NAMALWA (cell line): ENCODE measurements around the gene GALNTL6.

ENCODE experiments used
- DNase-seq: peaks from one replicate; pipeline ENCODE4 v3.0.0-alpha.2; 2015; ENCODE audit warnings: low spot score

The GALNTL6 gene

DNA sequence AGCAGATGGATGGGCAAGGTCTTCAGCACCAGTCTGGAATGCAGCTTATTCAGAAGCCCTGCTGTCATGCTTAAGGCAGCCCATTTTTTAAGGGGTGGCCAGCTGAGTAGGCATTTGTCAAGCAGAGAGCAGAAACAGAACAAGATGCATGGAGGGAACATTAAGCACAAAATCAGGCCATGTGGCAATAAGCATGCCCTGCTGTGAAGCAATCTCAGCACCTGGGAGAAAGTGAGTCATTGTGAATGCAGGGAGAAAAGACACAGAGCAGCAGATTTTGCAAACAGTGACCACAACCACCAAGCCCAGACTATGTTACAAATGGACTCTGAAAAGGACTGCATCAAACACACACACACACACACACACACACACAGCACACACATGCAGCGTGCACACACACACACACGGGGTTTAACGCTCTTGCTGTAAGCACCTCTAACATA, 1261.3 kb downstream of the GALNTL6 start:
- DNase-seq: no peak

DNA sequence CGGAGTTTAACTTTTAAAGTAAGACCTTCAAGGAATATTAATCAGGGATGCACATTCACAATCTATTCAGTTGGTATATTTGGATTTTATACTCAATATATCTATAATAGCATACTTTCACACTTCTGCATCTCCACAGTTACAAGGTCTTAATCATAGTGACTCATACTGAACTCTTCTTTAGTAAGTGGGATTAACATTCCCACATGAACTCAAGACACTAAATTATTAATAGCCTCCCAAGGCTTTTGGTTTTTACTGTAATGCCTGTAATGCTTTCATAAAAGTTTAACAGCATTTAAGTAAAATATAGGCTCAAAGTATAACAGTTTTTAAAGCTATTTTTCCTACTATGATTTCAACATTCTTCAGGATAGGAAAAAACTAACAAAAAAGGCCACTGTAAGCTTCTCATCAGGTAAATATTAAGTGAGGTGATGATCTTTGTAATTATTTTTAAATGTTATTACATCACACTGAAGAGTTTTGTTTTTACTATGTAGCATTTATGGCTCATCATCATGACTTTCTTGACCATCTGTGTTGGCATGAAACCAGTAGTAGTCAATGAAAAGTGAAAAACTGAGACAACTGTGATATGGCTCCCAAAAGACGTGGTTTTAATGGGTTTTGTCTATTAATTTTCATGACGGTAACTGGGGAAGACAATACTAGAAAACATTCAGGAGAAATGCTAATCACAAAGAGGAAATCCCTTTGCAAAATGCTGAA, 1263.9 kb downstream of the GALNTL6 start:
- DNase-seq: no peak

DNA sequence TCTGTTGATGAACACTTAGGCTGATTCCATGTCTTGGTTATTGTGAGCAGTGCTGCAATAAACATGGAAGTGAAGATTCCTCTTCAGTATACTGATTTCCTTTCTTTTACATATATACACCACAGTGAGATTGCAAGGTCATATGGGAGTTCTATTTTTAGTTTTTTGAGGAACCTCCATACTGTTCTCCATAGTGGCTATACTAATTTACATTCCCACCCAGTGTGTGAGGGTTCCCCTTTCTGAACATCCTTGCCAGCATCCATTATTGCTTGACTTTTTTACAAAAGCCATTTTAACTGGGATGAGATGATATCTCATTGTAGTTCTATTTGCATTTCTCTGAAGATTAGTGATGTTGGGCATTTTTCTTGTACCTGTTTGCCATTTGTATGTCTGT, 1274.9 kb downstream of the GALNTL6 start:
- no peak for DNase-seq
